Kidney glomerular epithelial cell (primary cell): ENCODE results near the gene USP3.
A peak's percentile ranks its signal among the peaks of the same experiment; 100 is the strongest.

Experiments
- DNase-seq: peaks from one replicate; lab custom pipeline; 2025; lab: John Stamatoyannopoulos, UW

USP3 gene, protein sequence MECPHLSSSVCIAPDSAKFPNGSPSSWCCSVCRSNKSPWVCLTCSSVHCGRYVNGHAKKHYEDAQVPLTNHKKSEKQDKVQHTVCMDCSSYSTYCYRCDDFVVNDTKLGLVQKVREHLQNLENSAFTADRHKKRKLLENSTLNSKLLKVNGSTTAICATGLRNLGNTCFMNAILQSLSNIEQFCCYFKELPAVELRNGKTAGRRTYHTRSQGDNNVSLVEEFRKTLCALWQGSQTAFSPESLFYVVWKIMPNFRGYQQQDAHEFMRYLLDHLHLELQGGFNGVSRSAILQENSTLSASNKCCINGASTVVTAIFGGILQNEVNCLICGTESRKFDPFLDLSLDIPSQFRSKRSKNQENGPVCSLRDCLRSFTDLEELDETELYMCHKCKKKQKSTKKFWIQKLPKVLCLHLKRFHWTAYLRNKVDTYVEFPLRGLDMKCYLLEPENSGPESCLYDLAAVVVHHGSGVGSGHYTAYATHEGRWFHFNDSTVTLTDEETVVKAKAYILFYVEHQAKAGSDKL

DNA sequence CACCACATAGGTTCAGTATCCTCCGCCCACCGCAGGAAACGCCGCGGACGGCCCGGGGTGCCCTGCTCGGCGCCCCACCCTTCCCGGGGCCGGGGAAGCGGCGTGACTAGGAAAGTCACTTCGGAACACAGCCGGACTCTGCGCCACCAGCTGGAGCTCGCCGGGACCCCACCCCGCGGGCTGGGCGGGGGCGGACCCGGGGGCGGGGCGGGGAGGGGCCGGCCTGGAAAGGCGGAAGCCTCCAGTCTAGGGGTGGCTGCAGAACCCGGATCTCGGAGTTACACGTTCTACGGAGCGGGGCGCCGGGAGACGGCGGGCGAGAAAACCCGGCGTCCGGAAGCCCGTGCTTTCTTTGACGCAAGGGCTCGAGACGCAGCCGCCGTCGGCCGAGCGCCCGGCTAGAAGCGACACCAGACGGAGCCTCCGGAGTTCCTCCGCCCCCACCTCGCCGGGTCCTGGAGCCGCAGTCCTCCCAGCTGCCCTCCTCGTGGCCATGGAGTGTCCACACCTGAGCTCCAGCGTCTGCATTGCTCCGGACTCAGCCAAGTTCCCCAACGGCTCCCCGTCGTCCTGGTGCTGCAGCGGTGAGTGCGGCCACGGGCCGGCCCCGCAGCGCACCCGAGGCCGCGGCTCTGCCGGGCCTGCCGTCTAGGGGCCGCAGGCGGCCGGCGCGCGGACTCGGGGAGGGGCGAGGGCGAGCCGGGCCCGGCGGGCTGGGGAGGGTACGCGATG is at the start of gene USP3:
Gene USP3 (plus strand): TSS at position 347 of the 732 bp plus-strand sequence. CDS start 147 bp downstream, at position 494.
- DNase-seq: peak; percentile 82

DNA sequence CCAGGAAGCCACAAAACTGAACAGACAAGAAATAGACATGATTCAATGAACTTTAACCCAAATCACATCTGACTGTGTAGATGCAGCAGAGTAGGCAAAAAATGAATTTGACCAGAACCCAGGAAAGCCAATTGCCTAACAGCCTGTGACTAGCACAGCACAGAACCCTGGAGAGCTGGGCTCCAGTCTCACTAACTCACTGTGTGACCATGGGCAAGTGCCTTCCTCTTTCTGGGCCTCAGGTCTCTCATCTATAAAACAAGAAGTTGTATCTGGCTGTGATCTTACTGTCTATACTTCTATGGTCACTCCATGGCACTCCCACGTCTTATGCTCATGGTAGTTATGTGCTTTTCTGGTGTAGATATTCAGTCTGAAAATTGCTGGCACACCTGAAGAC is 48.1 kb upstream of the USP3 start:
- no peak for DNase-seq

DNA sequence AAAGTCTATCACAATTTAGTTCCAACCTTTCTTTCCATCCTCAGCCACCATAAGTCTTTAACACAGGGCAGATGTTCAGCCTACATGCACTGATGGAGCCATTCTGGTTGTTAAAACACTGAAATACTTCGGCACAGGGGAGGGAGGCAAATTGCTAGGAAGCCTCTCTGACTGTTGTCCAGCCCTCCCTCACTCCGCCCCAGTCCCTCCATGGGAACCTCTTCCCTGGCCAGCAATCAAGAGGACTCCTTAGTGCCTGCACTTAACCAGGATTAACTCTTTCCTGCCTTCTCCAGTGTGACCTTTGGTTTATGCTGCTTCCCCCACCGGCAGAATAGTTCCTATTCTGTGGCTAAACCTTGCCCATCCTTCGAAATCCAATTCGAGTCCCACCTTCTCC is 47.0 kb upstream of the USP3 start:
- DNase-seq: no peak

DNA sequence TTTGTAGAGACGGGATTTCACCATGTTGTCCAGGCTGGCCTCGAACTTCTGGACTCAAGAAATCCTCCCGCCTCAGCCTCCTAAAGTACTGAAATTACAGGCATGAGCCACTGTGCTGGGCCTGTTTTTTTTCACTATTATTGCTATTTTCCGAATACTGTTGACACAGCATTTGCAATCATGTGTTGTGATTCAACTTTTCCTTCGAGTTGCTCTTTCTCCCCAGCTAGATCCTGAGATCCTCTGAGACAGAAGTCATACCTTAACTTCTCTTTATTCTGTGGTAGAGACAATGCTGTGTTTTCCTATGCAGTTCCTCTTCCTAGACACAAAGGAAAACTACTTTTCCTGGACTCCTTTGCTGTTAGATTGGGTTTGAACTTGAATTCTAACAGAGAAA is 46.4 kb upstream of the USP3 start:
- no peak for DNase-seq

DNA sequence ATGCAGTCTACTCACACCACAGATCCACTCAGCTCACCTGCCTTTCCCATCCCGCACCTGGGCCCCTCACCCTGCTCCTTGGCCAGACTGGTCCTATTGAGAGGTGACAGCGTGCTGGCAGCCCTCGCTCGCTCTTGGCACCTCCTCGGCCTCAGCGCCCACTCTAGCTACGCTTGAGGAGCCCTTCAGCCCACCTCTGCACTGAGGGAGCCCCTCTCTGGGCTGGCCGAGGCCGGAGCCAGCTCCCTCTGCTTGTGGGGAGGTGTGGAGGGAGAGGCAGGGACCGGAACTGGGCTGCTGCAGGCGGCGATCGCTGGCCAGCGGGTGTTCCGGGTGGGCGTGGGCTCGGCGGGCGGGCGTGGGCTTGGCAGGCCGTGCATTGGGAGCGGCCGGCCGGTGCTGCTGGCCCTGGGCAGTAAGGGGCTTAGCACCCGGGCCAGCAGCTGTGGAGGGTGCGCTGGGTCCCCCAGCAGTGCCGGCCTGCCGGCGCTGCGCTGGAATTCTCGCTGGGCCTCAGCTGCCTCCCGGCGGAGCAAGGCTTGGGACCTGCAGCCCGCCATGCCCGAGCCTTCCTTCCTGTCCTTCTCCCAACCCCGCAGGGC is 45.5 kb upstream of the USP3 start:
- no peak for DNase-seq

DNA sequence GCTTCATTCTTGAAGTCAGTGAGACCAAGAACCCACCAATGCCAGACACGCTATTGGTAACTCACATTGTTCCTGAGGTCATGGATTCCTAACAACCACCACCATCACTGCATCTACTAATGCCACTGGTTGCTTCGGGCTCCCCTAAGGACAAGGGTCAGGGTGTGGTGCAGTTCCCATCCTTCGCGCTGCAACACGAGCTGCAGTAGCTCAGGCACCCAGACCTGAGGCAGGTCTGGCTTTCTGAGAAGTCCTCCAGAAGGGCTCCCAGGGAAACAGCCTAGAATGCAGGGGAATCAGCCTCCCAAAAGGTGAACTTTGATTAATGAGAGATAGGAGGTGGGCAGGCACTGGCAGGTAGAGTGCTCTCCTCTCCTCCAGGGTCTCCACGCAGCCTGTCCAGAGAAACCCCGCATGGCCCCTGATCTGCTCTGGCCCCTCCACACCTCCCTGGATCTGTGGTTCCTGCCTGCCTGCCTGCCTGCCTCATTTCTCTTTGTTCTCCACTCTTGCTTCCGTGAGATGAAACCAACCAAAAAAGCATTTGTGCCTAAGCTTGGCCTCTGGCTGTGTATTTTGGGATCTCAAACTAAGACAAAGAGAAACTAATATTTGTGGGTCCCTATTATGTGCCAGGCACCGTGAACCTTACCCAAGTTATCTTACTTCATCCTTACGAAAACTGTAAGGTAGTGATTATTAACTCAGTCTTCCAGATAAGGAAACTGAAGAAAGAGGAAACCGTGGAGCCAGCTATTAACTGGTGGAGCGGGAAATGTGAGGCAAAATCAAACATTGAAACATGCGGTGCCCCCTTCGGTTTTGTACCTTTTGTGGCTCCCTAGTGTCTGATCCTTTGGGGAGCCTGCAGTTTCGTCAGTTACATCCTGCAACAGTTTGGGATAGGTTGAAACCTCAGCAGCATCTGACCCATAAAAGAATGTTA is 43.9 kb upstream of the USP3 start:
- DNase-seq: no peak

DNA sequence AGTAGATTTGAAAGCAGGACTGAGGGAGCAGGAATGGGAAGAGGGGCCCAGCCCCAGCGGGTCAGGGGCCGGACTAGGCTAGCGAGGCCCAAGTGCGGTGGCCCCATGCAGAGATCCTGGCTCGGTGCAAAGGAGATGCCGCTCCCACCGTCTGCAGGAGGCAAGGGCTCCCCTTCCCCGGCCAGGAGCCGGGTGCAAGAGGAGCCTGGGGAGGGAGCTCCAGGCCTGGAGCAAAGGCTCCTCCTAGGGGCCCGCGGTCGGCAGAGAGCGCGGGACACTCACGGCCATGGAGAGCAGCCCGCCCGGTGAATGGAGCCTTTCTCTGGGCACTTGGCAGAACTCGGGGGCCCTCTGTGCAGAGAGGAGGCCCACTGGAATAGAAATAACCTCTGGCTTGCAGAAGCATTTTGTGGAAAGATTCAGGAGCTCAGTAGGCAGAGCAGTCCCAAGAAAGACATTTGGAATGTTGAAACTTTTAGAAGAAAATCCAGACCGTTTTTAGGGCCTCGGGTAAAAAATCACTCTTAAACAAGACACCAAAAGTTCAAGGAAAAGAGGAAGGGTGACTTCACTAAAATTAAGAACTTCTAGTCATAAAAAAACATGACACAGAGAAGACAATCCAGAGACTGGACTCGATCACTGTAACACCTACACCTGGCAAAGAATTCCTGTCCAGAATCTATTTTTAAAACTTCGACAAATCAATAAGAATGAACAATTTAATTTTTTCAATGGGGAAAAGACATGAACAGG is 43.0 kb upstream of the USP3 start:
- DNase-seq: no peak

DNA sequence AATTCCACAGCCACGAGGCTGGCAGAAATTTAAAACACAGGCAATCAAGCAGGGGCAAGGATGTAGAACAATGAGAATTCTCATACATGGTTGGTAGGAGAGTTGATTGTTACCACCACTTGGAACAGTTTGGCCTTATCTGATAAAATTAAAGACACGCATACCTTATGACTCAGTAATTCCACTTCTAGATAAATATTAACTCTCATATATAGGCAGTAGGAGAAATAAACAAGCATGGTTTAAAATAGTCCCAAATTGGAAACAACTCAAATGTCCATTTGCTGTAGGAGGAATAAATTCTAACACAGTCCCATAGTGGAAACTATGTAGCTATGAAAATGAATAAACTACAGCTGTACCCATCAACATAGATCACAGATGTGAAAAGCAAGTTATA is 42.3 kb upstream of the USP3 start:
- DNase-seq: peak; percentile 44

DNA sequence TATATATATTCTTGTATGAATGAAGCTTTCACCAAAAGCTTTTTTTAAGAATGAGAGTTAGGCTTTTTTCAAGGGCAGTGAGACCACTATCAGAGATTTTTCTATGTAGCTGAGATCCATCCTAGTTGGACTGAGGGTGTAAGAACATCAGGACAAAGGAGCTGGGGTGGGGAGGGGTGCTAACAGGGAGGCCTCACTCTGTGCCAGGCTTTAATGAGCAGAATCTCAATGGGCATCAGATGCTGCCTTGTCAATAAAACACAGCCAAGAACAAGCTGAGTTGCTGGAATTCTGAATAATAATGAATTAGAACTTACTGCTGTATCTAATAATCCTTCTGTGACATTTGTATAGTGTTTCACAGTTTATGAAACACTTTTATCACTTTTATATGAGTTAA is 41.4 kb upstream of the USP3 start:
- no peak for DNase-seq

DNA sequence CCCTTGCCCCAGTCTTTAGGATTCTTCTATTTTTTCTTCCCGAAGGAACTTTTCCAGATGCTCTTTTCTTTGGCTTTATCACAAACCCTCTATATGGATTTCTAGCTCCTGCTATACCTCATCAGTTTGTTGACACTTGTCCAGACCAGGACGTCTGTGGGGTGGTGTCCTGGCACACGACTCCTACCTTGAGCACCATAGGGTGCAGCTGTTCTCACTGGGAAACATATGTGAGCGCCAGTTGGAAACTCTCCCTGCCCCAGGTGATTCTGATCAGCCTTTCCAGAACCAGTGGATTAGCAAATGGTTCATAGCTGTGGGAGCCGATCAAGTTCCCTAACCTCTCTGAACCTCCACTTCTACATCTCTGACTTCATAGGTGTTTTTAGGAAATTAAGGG is 40.6 kb upstream of the USP3 start:
- no peak for DNase-seq

DNA sequence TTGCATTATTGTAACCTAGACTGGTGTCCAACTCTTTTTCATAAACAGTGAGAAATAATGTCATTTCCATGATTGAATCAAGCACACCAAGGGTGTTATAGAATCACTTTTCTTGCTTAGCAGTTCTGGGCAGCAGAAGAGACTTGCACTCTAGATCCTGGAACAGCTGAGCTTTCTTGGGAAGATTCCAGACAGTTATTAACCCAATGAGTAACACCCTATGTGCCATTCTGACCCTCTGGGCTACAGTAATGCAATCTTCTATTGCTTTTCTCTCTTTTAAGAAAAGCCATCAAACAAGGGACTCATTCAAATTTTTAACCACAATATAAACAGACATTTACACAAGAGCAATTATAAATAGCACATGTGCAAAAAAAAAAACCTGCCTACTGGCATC is 39.3 kb upstream of the USP3 start:
- peak; percentile 57 for DNase-seq

DNA sequence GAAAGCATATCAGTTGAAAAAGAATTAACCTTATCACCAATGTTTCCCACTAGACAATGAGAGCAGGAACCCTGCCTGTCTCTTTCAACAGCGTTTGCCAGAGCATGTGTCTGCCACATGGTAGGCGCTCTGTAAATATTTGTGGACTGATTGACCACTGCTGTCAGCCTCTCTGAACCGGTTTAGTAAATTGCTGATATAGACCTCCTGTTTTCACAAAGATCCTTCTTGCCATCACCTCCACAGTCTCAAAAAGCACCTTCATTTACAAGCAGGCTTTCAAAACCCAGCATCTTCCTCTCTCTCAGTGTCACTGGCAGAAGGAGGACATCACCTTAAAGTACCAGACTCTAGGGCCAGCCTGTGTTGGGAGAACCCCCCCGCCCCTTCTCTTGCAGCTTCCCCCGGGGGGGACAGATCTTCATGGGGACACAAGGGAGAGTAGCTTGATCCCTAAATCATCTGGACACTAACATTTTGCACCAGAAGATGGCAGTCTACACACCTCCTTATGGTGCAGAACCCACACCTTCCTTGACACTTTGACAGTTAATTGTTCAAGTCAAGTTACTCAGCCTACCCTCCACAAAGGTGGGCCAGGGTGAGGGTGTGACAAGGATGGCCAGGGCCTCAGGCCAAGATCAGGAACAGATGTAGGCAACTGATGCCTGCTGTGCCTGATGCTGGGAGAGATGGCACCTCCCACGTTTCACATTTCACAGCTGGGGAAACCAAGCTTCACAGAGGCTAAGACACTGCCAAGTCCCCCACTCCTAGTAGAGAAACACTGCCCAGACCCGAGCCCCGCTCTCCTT is 37.8 kb upstream of the USP3 start:
- peak; percentile 11 for DNase-seq

DNA sequence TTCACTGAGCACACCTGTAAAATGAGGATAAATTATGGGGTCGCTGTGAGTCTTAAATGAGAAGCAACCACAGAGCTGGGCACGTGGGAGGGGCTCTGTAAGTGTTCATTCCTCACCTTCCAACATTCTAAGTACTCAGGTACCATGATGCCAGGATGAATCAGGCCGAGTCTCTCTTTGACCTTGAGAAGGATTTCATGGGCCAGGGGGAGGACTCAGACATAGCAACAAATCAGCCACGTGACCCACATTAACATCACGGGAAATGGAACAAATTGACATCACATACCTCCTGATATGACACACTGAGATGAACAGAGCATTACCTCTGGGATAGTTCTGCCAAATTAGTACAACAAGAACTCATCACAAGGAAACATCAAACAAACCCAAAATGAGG is 35.2 kb upstream of the USP3 start:
- DNase-seq: no peak

DNA sequence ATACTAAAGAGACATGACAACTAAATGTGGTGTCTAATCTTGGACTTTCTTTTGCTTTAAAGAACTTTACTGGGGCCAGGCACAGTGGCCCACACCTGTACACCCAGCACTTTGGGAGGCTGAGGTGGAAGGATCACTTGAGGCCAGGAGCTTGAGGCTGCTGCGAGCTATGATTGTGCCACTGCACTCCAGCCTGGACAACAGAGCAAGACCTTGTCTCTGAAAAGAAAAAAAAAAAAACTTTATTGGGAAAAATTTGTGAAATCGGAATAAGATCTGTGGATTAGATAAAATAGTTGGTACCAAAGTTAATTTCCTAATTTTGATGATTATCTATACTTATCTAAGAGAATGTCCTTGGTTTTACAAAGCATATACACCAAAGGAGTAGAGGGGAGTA is 34.4 kb upstream of the USP3 start:
- no peak for DNase-seq

DNA sequence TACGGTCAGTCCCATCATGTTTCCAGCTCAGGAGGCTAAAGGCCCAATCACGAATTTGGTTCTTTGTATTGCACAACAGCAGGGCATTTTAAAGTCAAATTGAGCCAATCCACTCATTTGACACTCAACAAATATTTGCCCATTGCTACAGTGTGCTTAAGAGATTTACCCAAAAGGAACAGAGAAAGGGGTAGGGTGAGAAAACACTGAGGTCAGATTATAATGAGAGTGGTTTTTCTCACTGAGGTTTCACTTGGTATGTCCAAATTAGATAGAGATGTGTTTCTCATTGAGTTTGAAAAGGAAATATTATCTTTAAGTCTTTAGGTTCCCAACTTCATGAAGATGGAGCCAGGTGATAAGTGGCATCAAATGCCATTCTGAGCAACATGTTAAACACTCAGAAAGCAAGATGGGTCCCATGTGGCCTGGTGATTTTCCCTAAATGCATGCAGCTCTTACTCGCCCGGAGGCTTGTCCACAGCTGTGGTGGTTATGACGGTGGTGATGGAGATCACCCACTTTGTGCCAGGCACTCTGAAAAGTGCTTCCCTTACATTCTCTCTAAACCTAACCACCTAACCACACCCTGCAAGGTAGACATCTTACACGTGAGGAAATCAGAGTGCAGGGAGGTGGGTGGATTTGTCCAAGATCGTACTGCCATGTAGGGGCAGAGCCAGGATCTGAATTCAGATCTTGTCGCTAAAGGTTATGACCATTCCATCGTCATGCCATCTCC is 31.2 kb upstream of the USP3 start:
- DNase-seq: no peak

DNA sequence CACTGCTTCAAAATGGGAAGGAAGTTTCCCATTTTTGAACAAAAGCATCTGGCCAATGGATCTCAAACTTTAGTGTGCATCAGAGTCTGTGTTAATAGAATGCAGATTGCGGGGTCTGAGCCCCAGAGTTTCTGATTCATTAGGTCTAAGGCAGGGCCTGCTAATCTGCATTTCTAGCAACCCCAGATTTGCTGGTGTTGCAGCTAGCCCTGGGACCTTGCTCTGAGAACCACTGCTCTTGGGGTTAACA is 30.7 kb upstream of the USP3 start:
- no peak for DNase-seq

DNA sequence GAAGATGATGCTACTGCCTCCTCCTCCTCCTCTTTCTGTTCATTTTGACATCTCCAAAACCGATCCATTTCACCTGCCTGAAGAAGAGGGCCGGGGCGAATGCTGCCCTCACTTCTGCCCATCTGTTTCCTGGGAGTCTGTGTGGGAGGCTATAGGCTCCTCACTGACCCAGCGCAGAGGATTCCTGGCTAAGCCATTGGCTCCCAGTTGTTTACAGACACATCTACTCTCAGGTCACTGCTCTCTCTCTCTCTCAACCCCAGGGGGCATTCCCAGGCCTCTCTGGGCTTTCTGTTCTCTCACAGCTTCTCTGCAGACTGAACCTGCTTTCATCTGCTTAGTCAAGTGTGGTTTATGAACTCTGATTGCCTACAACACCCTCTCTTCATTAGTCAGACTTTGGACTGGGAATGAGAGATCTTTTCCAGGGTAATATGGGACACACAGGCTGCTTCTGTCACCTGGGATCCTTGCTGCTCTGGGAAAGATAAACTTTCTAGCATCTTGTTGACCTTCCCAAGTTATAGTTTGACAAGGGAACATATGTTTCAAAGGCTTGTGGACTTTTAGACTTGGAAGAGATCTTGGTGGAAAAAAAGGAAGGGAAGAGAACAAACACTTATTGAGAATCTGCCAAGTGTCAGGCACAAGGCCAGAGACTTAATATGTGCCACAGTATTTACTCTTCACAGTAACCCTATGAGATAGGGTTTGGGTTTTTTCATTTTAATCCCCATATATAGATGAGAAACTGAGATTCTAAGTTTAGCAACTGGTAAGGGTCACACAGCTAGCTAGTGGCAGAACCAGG is 30.2 kb upstream of the USP3 start:
- DNase-seq: peak; percentile 95

DNA sequence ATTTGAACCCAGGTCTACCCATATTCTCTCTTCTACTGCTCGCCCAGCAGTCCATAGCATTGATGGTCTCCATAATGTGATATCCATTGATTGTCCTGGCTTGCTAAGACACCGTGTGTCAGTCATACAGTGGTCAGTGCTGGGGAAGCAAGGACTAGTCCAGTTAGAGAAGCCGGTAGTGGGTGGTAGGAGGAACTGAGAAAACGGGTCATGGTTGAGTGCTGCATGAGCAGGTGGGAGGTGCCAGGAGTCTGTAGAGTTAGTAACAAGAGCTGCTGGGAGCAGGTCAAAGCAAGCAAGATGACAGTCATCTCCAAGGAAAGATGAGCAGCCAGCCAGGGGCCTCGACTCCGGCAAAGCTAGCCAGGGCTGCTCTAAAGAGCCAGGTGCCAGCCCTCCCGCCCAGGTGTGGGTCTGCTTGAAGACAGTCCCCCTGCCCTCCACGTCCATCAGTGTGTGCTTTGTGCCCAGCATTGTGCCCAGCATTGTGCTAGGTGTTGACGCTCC is 29.5 kb upstream of the USP3 start:
- peak; percentile 92 for DNase-seq

DNA sequence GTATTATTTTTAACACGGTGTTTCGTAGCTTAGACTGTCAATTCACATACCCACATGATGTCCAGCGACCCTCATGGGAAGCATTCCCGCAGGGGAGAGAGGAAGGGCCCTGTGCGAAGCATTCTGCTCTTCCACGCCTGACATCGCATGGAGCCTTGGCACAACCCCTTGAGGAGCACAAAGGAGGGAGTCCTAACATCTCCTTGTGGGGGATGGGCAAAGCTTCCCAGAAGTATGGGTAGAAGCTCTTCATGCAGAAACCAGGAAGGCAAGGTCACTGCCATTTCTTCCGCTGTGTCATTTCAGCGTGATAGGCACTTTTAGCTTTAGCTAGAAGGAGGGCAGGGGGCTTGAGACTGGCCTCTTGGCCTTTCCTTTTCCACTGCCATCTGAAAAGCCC is 28.7 kb upstream of the USP3 start:
- no peak for DNase-seq
